Globus pallidus (tissue), 1 donor: ENCODE results near the gene STPG3.
A peak's percentile ranks its signal among the peaks of the same experiment; 100 is the strongest.

Source experiments
- DNase-seq: peaks from one replicate; pipeline ENCODE4 v3.0.0-alpha.2; 2015; ENCODE audit warnings: low spot score

STPG3 gene

DNA sequence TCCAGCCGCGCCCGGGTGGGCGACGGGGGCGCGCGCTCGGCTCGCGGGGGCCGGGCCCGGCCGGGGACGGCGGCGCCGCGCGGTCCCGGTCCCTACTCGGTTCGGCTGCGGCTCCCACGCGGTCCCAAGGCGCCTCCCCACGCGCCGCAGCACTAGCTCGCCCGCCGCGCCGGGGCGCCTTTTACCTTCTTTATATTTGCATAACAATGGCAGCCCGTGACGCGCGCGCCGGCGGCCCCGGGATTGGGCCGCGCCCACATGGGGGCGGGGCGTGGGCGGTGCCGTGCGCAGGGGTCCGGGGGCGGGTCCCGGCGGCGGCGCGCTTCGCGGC lies 51.0 kb downstream of the STPG3 start, which contains the start of gene NRARP:
Gene NRARP, minus strand, starts transcription at position 154 of the 331 bp plus-strand sequence. CDS start 343 bp downstream, outside the sequence.
- peak; percentile 84 for DNase-seq

DNA sequence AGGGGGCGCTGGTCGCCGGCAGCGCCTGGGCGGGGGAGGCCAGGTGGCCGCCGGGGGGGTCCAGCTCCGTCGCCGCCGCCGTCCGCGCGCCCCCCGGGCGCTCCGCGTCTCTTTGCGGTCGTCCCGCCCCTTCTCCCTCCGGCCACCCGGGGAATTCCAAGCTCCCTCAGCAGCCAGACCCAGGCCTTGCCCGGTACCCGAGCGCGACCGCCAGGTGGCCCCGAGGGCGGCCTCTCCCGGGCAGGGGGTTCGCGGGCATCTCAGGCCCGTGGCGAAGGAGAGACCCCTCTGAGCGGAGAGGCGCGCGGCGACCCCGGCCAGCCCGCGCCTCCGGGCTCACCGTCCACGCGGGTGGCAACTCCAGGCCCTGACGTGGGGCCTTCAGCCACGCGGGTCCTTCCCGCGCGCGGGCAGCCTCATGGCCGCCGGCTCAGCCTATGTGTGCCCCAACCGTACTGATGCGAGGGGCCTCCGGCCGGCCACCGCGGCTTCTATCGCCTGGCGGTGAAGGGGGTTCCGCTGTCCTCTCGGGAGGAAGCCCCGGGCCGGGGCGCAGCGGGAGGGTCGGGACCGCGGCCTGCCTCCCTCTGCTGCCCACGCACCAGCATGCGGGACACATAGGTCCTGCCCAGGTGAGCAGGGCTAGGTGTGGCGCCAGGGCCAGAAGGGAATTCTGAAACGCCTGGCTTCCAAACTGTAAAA lies 51.5 kb downstream of the STPG3 start:
- no peak for DNase-seq
